HFFc6 (cell line): ENCODE measurements around the gene IFNL1. TPM values are rescaled to one million over a fixed set of nuclear protein-coding genes. Genes with fewer than 3 reads are reported as not detected.

Source experiments
- DNase-seq: peaks from one replicate; pipeline ENCODE4 v3.0.0-alpha.2; 2018
- H3K27ac Mint-ChIP-seq: 2 replicates; pipeline ENCODE4 v1.8.0; 2020; ENCODE audit warnings: mild to moderate bottlenecking, mixed read lengths
- H3K27me3 Mint-ChIP-seq: 2 replicates; pipeline ENCODE4 v1.8.0; 2021; ENCODE audit warnings: mild to moderate bottlenecking, moderate library complexity, mixed read lengths; ENCODE audit not compliant: insufficient read depth
- H3K36me3 Mint-ChIP-seq: 2 replicates; pipeline ENCODE4 v1.8.0; 2021; ENCODE audit warnings: low read depth, mixed read lengths
- H3K4me1 Mint-ChIP-seq: 2 replicates; pipeline ENCODE4 v1.8.0; 2020; ENCODE audit warnings: low read depth, mixed read lengths
- H3K4me3 Mint-ChIP-seq: 2 replicates; pipeline ENCODE4 v1.8.0; 2020; ENCODE audit warnings: mild to moderate bottlenecking, moderate library complexity, mixed read lengths
- H3K9me3 Mint-ChIP-seq: 2 replicates; pipeline ENCODE4 v1.8.0; 2020; ENCODE audit warnings: mild to moderate bottlenecking, mixed read lengths
- CTCF ChIP-seq: fragments of 200-600 bp; sonication (generic); IDR thresholded peaks from 2 replicates; pipeline ENCODE4 v1.5.0; 2021; ENCODE audit warnings: antibody characterized with exemption, mild to moderate bottlenecking
- total RNA-seq, 6 experiments: library from RNA; stranded (reverse); fragmentation: NEBNext Ultra II Directional; extraction: Animal tissue kit (Norgen Biotek cat#: 25700); gene quantifications; 2 replicates in 1 of 6; 3 replicates in 5 of 6; pipeline ENCODE4 v1.2.3, GENCODE V29; 2021

The IFNL1 gene
- total RNA-seq, 6 experiments from 2014 or later = not detected

DNA sequence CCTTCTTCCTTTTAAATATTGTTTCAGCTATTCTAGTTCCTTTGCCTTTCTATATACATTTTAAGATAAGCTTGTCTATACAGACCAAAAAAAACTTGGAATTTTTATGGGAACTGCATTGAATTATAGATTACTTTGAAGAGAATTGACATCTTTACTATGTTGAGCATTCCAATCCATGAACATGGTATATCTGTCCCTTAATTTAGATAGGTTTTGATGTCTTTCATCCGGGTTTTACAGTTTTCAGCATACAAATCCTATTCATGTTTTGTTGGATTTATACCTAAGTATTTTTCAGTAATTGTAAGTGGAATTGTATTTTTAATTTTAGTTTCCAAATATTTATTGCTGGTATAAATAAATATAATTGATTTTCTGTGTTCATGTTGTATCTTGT lies 12.2 kb upstream of the IFNL1 start:
- DNase-seq = no peak
- H3K9me3 Mint-ChIP-seq = peaks cover 7% of the 10 kb centered on the region
- TF ChIP-seq CTCF = no peak
- no peak overlapping the region for H3K27ac Mint-ChIP-seq
- peaks cover 23% of the 10 kb centered on the region for H3K27me3 Mint-ChIP-seq
- H3K36me3 Mint-ChIP-seq = no peaks in the 10 kb centered on the region
- no peak overlapping the region for H3K4me3 Mint-ChIP-seq
- no peaks in the 10 kb centered on the region for H3K4me1 Mint-ChIP-seq

DNA sequence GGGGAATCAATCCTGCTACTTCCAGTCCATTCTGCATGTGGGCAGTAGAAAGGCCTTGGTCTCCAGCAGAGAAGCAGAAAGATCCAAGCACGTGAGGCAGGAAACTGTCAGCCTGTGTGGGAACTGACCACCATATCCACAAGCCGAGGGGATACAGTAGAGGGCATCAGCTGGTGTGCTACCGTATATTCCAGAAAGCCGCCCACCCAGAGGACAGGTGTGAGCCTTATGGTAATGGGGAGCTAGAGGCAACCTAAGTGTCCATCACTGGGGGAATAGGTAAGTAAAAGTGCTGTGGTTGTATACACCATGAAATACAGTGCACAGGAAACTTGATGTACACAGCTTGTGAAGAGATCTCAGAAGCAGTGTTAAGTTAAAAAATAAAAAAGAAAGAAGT lies 2.8 kb upstream of the IFNL1 start:
- no peak for DNase-seq
- H3K4me3 Mint-ChIP-seq = no peak overlapping the region
- H3K27ac Mint-ChIP-seq = no peak overlapping the region
- no peak for TF ChIP-seq CTCF
- H3K36me3 Mint-ChIP-seq = no peaks in the 10 kb centered on the region
- H3K9me3 Mint-ChIP-seq = no peaks in the 10 kb centered on the region
- peaks cover 35% of the 10 kb centered on the region for H3K27me3 Mint-ChIP-seq
- no peaks in the 10 kb centered on the region for H3K4me1 Mint-ChIP-seq

DNA sequence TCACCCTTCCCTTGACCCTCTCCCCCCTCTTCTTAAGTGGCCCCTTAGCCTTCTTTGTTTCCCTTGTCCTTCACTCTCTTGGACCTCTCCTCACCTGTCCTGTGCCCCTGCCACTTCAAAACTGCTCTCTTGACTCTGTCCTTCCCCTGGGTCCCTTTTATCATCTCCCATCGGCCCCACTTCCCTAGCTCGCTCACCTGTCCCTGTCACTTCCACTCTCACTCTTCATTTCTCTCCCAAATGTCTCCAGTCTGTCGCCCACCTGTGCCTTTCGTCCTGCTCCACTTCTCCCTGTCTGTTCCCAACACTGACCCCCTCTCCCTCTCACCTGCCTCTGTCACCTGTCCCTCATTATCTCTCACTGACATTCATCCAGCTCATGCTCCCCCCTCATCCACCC lies 699 bp downstream of the IFNL1 start:
- H3K27ac Mint-ChIP-seq = no peak overlapping the region
- H3K4me3 Mint-ChIP-seq = no peak overlapping the region
- H3K4me1 Mint-ChIP-seq = no peaks in the 10 kb centered on the region
- H3K27me3 Mint-ChIP-seq = peaks cover 38% of the 10 kb centered on the region
- H3K9me3 Mint-ChIP-seq = no peaks in the 10 kb centered on the region
- no peaks in the 10 kb centered on the region for H3K36me3 Mint-ChIP-seq
- DNase-seq = no peak
- no peak for TF ChIP-seq CTCF

- Mint-ChIP-seq H3K27me3 (peaks cover 38% of the 10 kb centered on the region), H3K36me3 (no peaks in the 10 kb centered on the region)
- TF ChIP-seq CTCF = no peak
Observed at GRCh38 chr19:39297931-39298634, 1.9 kb downstream of the IFNL1 start.

GRCh38 chr19:39299404-39299803 lies 3.2 kb downstream of the IFNL1 start:
- no peaks in the 10 kb centered on the region for H3K36me3 Mint-ChIP-seq
- no peak overlapping the region for H3K4me3 Mint-ChIP-seq
- no peak overlapping the region for H3K27ac Mint-ChIP-seq
- H3K27me3 Mint-ChIP-seq = peaks cover 37% of the 10 kb centered on the region
- no peaks in the 10 kb centered on the region for H3K9me3 Mint-ChIP-seq
- TF ChIP-seq CTCF = no peak
- DNase-seq = no peak
- no peaks in the 10 kb centered on the region for H3K4me1 Mint-ChIP-seq

More at GRCh38 chr19:39297931-39298634, 1.9 kb downstream of the IFNL1 start:
- H3K4me1 Mint-ChIP-seq = no peaks in the 10 kb centered on the region
- no peak overlapping the region for H3K4me3 Mint-ChIP-seq
- H3K9me3 Mint-ChIP-seq = no peaks in the 10 kb centered on the region
- no peak for DNase-seq
- no peak overlapping the region for H3K27ac Mint-ChIP-seq
